Body of pancreas (tissue), 4 donors: ENCODE results near the gene IGFBP6. TPM values are rescaled to one million over a fixed set of nuclear protein-coding genes. Genes with fewer than 3 reads are reported as not detected.

ENCODE experiments used
- ATAC-seq: fragments of 150-250 bp; one replicate; pipeline ENCODE4 v1.9.1; 2016
- DNase-seq, 4 donors: peaks; one replicate each; pipeline ENCODE4 v3.0.0-alpha.2; 2019
- H3K27ac ChIP-seq, 4 donors: fragments of 200-600 bp; sonication (generic); 1 replicate in 3 of 4; 2 replicates in 1 of 4; pipeline versions ENCODE4 v1.5.1 to v1.6.1; 2016 to 2019; ENCODE audit warnings: mild to moderate bottlenecking in 1 of 4, mixed read lengths in 1 of 4, moderate library complexity in 1 of 4
- H3K27me3 ChIP-seq, 2 donors: fragments of 200-600 bp; sonication (generic); one replicate each; pipeline ENCODE4 v1.6.0; 2016; ENCODE audit warnings: mild to moderate bottlenecking in 1 of 2
- H3K36me3 ChIP-seq, 2 donors: fragments of 200-600 bp; sonication (generic); replicated peaks in 1 of 2; 2 replicates each; pipeline ENCODE4 v1.5.1; 2016; ENCODE audit warnings: low read depth in 2 of 2; ENCODE audit not compliant: insufficient read depth in 1 of 2
- H3K4me1 ChIP-seq: fragments of 200-600 bp; sonication (generic); one replicate; pipeline ENCODE4 v1.6.0; 2016
- H3K4me3 ChIP-seq, 2 donors: fragments of 200-600 bp; sonication (generic); 1 replicate in 1 of 2; 2 replicates in 1 of 2; pipeline ENCODE4 v1.5.1; 2016 to 2019
- H3K9me3 ChIP-seq, 3 donors: fragments of 200-600 bp; sonication (generic); 1 replicate in 2 of 3; 2 replicates in 1 of 3; pipeline ENCODE4 v1.5.1; 2016
- POLR2A ChIP-seq, 3 donors: fragments of 450-650 bp; IDR thresholded peaks; one replicate each; pipeline ENCODE4 v1.6.1; 2016; ENCODE audit warnings: antibody characterized with exemption in 3 of 3, mild to moderate bottlenecking in 2 of 3
- WGBS, 2 donors: methylation state at CpG; one replicate each; pipeline ENCODE4 v1.1.5; 2017; 5-methylcytosine and 5-hydroxymethylcytosine counted together
- intact Hi-C: fragments of 100-400 bp; cut with DNase I; formaldehyde crosslinking; loops from one replicate; pipeline ENCODE4 v1.15.1; 2023
- total RNA-seq, 2 donors: library from RNA; depleted of rRNA; stranded (reverse); fragments of >200 nt; gene quantifications; one replicate each; pipeline ENCODE4 v1.1.0, GENCODE V29; 2016
- TF ChIP-seq, protein P1 (sequence below), 7 experiments: fragments of 450-650 bp in 4 of 7; fragments of 200-600 bp in 3 of 7; sonication (generic) in 3 of 7; IDR thresholded peaks; one replicate each; pipeline ENCODE4 v1.5.1; 2016 to 2019; ENCODE audit warnings: antibody characterized with exemption in 7 of 7

Gene IGFBP6
- total RNA-seq, 2 donors from 2014 or later, result 154 to 204 TPM

DNA sequence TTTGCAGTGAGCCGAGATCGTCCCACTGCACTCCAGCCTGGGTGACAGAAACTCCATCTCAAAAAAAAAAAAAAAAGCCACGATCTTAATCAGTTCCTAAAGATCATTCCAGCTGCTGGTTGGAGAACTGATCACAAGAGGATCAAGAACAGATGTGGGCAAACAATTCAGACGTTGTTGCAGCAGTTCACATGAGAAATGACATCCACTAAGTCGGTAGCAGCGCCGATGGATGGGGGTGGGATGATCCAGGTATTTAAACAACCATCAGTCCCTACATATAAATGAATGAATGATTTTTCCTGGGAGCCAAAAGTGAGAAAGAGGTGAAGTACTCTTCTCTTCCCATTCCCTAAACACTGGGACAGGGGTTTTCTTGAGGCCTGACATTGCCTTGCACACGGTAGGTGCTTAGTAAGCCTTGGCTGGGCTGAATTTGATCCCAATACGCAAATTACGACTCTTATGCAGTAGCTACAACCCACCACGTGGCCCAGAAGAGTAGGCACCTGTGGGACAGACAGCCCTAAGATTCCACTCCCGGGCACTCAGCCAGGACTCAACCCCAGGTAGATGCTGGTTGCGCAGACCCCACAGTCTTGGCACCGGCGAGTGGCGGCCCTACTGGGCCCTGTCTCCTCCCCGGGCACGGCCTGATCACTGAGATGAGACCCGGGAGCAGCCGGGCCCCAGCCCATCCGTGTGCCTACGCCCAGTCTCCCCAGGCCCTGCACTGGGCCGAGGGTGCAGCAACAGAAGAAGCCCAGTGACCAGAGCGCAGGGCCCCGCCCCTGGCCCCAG is 18.8 kb upstream of the IGFBP6 start:
- H3K36me3 ChIP-seq, result peaks cover 0 to 10% of the 10 kb centered on the region in 2 donors
- peaks cover 51% of the 10 kb centered on the region for H3K4me1 ChIP-seq
- H3K27ac ChIP-seq, result peak overlapping the region; percentile 53 to 95 (median 80)
- no peaks in the 10 kb centered on the region for H3K27me3 ChIP-seq
- H3K9me3 ChIP-seq, result no peaks in the 10 kb centered on the region
- 14 to 15% methylated on average over 11 to 18 of the region's 25 CpGs for WGBS, 2 donors
- peak overlapping the region; percentile 52 to 84 for H3K4me3 ChIP-seq
- intact Hi-C loops, result no loop called here
- DNase-seq (peak; percentile 52 to 73 (median 62)), ATAC-seq (peak; percentile 1)
- no peak for TF ChIP-seq POLR2A (IDR thresholded peaks at IDR 0.05)
- TF ChIP-seq, protein P1, sequence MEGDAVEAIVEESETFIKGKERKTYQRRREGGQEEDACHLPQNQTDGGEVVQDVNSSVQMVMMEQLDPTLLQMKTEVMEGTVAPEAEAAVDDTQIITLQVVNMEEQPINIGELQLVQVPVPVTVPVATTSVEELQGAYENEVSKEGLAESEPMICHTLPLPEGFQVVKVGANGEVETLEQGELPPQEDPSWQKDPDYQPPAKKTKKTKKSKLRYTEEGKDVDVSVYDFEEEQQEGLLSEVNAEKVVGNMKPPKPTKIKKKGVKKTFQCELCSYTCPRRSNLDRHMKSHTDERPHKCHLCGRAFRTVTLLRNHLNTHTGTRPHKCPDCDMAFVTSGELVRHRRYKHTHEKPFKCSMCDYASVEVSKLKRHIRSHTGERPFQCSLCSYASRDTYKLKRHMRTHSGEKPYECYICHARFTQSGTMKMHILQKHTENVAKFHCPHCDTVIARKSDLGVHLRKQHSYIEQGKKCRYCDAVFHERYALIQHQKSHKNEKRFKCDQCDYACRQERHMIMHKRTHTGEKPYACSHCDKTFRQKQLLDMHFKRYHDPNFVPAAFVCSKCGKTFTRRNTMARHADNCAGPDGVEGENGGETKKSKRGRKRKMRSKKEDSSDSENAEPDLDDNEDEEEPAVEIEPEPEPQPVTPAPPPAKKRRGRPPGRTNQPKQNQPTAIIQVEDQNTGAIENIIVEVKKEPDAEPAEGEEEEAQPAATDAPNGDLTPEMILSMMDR (IDR thresholded peaks at IDR 0.05), result peak in 1 of 7 experiments; percentile 10

DNA sequence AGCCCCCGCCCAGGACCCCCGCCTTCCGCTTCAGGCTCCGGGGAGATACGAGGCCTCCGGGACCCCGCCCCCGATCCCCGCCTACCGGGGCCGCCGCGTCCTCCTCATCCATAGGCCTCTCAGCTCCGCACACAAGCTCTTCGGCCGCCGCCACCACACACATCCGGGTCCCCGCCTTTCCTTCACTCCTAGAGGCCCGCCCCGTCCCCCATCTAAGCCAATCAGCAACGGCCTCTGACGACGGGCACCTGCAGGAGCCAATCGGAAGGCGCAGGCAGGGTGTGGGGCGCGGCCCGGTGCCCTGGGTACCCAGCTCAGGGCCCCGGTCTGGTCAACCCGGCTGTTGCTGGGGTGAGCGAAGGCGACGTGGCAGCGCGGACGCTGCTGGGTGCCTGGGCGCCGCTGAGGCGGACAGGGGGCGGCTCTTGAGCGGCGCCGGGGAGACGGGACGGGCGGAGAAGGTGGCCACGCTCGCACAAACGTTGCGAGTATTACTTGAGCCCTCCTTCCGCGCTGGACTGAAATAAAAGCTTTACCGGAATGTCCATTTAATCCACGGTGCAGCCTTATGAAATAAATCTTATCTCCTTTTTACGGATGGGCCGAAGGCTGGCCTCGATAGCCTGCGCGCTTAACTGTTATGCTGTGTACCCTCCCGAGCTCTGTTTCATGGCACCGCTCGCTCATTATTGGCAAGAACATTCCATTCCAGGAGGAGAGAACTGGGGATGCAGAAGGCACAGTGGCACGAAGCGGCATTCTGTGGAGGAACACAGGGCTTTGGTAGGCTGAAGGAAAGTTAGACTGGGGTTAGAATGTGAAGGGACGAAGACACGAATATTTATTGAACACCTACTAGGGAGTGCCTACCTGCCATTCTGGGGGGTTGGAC is 18.0 kb upstream of the IGFBP6 start, which contains the start of gene SPRYD3:
SPRYD3 (minus strand) TSS at position 165 of the 892 bp plus-strand sequence; CDS start at position 108, 57 bp downstream.
- DNase-seq, result peak; percentile 97 to 98 (median 98)
- TF ChIP-seq POLR2A (IDR thresholded peaks at IDR 0.05), result peak; percentile 90 to 92 (median 91)
- TF ChIP-seq, protein P1 (IDR thresholded peaks at IDR 0.05), result peak in 2 of 7 experiments; percentile 3 to 6
- intact Hi-C loops, result no loop called here
- H3K27me3 ChIP-seq, result no peaks in the 10 kb centered on the region
- H3K36me3 ChIP-seq, result peaks cover 0 to 9% of the 10 kb centered on the region in 2 donors
- H3K4me3 ChIP-seq, result peak within 1 kb of the TSS; percentile 52 to 84
- peak; percentile 99 for ATAC-seq
- WGBS, 2 donors, result 2 to 5% methylated on average over 13 to 65 of the region's 67 CpGs
- peak within 1 kb of the TSS; percentile 69 to 95 (median 89) for H3K27ac ChIP-seq
- peaks cover 43% of the 10 kb centered on the region for H3K4me1 ChIP-seq
- H3K9me3 ChIP-seq, result no peaks in the 10 kb centered on the region

DNA sequence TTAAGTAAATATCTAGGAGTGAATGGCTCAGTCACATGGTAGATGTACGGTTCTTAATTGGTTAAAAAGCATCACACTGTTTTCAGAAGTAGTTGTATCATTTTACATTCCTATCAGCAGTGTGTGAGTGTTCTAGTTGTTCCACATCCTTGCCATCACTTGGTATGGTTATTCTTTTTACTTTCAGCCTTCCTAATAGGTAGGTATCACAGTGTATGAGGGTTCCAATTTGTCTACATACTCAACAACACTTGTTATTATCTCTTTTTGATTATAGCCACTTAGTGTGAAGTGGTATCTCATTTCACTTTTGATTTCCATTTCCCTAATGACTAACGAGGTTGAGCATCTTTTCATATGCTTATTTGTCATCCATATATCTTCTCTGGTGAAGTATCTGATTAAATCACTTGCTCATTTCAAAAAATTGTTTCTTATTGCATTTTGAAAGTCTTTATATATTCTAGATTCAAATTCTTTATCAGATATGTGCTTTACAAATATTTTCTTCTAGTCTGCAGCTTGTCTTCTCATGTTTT is 14.8 kb upstream of the IGFBP6 start:
- WGBS, 2 donors, result 71 to 75% methylated on average over 2 of the region's 2 CpGs
- H3K4me3 ChIP-seq, result no peak overlapping the region
- DNase-seq, result no peak
- TF ChIP-seq POLR2A (IDR thresholded peaks at IDR 0.05), result no peak
- TF ChIP-seq, protein P1 (IDR thresholded peaks at IDR 0.05), result no peak
- no peak overlapping the region for H3K27ac ChIP-seq
- H3K27me3 ChIP-seq, result no peaks in the 10 kb centered on the region
- no peaks in the 10 kb centered on the region for H3K9me3 ChIP-seq
- ATAC-seq, result no peak
- peaks cover 19% of the 10 kb centered on the region for H3K4me1 ChIP-seq
- H3K36me3 ChIP-seq, result no peaks in the 10 kb centered on the region
- intact Hi-C loops, result no loop called here

DNA sequence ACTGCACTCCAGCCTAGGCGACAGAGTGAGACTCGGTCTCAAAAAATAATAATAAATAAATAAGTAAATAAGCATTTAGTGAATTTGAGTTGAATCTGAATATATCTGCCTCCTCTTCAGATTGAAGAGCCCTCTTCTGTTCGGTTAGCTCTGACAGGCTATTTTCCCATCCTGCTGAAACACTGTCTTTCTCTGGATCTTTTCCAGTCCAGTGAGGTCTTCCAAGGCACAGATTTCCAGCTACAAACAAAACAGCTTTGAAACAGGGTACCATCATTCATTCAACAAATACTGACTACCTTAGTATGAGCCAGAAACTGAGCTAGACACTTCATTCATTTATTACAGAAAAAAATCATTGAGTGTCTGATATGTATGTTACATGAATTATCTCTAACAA is 11.1 kb upstream of the IGFBP6 start:
- no peak overlapping the region for H3K27ac ChIP-seq
- ATAC-seq, result no peak
- DNase-seq, result no peak
- no peaks in the 10 kb centered on the region for H3K4me1 ChIP-seq
- H3K9me3 ChIP-seq, result no peaks in the 10 kb centered on the region
- no peak overlapping the region for H3K4me3 ChIP-seq
- TF ChIP-seq, protein P1 (IDR thresholded peaks at IDR 0.05), result no peak
- TF ChIP-seq POLR2A (IDR thresholded peaks at IDR 0.05), result no peak
- intact Hi-C loops, result no loop called here
- no peaks in the 10 kb centered on the region for H3K27me3 ChIP-seq
- WGBS, 2 donors, result 86 to 89% methylated on average over 3 of the region's 3 CpGs
- H3K36me3 ChIP-seq, result no peaks in the 10 kb centered on the region
